ENCODE data around the gene NFATC2. TPM values are rescaled to one million over a fixed set of nuclear protein-coding genes. Genes with fewer than 3 reads are reported as not detected.

Gene NFATC2
- total and polyA plus RNA-seq, 2 of the 4 experiments (the other 2 are of a cell fraction), result 0.18 to 0.38 TPM

GRCh38 chr20:51460569-51461265 is 81.8 kb downstream of the NFATC2 start:
- DNase-seq, result no peak
- H2AK5ac ChIP-seq (ENCODE audit: low read depth, low read length), result no peak overlapping the region
- no peak overlapping the region for H3K23ac ChIP-seq (ENCODE audit: low read depth, low read length)
- no peak overlapping the region for H2BK120ac ChIP-seq (ENCODE audit: low read depth, low read length)
- intact Hi-C loops (cut with micrococcal nuclease), result no loop called here
- H2AK9ac ChIP-seq (replicated peaks; ENCODE audit: low read depth, low read length, poor library complexity), result no peak overlapping the region
- no peak overlapping the region for H2AFZ ChIP-seq (replicated peaks; ENCODE audit: low read length, poor library complexity)
- H3K27ac ChIP-seq (ENCODE audit: insufficient read depth, low read length), result no peak overlapping the region
- peaks cover 19% of the 10 kb centered on the region for H3K4me1 ChIP-seq (ENCODE audit: control insufficient read depth, insufficient read depth, low read length)
- no TSS peak for BruUV-seq (replicated peaks)
- no peak overlapping the region for H4K8ac ChIP-seq (ENCODE audit: low read depth in 2 of 2, low read length in 2 of 2)
- H3K27me3 ChIP-seq (ENCODE audit: control insufficient read depth, insufficient read depth, low read length), result no peaks in the 10 kb centered on the region
- no peaks in the 10 kb centered on the region for H3K79me1 ChIP-seq (ENCODE audit: low read depth in 1 of 2, low read length in 2 of 2)
- no peak for TF ChIP-seq ELK1 (IDR thresholded peaks at IDR 0.05; ENCODE audit: borderline replicate concordance, low read depth, low read length)
- no peak for TF ChIP-seq BHLHE40 (IDR thresholded peaks at IDR 0.05; ENCODE audit: low read depth, low read length)
- TF ChIP-seq RCOR1 (IDR thresholded peaks at IDR 0.05; ENCODE audit: insufficient replicate concordance, low read length), result no peak
- no peak for TF ChIP-seq MAFK (IDR thresholded peaks at IDR 0.05; ENCODE audit: low read depth, low read length)
- no peak for TF ChIP-seq RFX5 (IDR thresholded peaks at IDR 0.05; ENCODE audit: low read depth, low read length)
- no peak for TF ChIP-seq NFE2L2 (IDR thresholded peaks at IDR 0.05; ENCODE audit: low read depth, low read length)
- no peaks in the 10 kb centered on the region for H3K9me1 ChIP-seq (ENCODE audit: insufficient read depth, low read length)
- H3K36me3 ChIP-seq (ENCODE audit: control insufficient read depth, insufficient read depth, low read length), result no peaks in the 10 kb centered on the region
- no peak overlapping the region for H2BK5ac ChIP-seq (ENCODE audit: low read depth, low read length, poor library complexity, severe bottlenecking)
- H4K20me1 ChIP-seq (ENCODE audit: insufficient read depth, low read length), result no peaks in the 10 kb centered on the region
- H3K4ac ChIP-seq (ENCODE audit: low read depth, low read length), result no peak overlapping the region
- no peak overlapping the region for H4K5ac ChIP-seq (ENCODE audit: low read depth, low read length)
- no peak overlapping the region for H3K18ac ChIP-seq (ENCODE audit: low read depth, low read length)
- WGBS, 2 experiments (ENCODE audit: extremely low coverage in 2 of 2, insufficient read length in 1 of 2), result 95% methylated on average over 7 of the region's 13 CpGs; no CpG with 5 or more reads in 1 of the 2 experiments
- no peaks in the 10 kb centered on the region for H3K9me3 ChIP-seq (ENCODE audit: control insufficient read depth, insufficient read depth, low read length)
- H2BK20ac ChIP-seq (ENCODE audit: low read depth, low read length), result no peak overlapping the region
- no peak for ATAC-seq (ENCODE audit: low read depth)
- ChIA-PET CTCF (no interaction called here), POLR2A (ENCODE audit: unreplicated experiment) (no interaction called here)
- no peak overlapping the region for H3K4me2 ChIP-seq (ENCODE audit: low read depth, low read length)
- no peak overlapping the region for H3K56ac ChIP-seq (ENCODE audit: extremely low read depth, insufficient read depth, low read length)
- H3K14ac ChIP-seq (replicated peaks; ENCODE audit: low read depth, low read length), result no peak overlapping the region
- in situ Hi-C loops (cut with MboI; ENCODE audit: low sequenced_read_pairs), result no loop called here
- H3K4me3 ChIP-seq (ENCODE audit: insufficient read depth, low read depth, low read length), result no peak overlapping the region
- H2BK15ac ChIP-seq (ENCODE audit: low read depth, low read length), result no peak overlapping the region
- no peak overlapping the region for H3K9ac ChIP-seq (ENCODE audit: low read depth, low read length)
- dilution Hi-C loops (cut with HindIII; ENCODE audit: low sequenced_read_pairs, unreplicated experiment), result no loop called here
- H4K91ac ChIP-seq (ENCODE audit: insufficient read depth, low read depth, low read length), result no peak overlapping the region

All from IMR-90 (cell line).